DND-41 (cell line): ENCODE measurements around the gene KDSR.

ENCODE experiments used
- ATAC-seq: fragments of 200-7000 bp; cut with Tn5 transposase; 3 replicates; pipeline ENCODE4 v1.9.1; 2021; ENCODE audit warnings: low read depth; ENCODE audit not compliant: insufficient read depth
- DNase-seq: peaks from one replicate; pipeline ENCODE4 v3.0.0-alpha.2; 2020
- H2AFZ ChIP-seq: 2 replicates; pipeline ENCODE4 v1.6.0; 2012; ENCODE audit warnings: low read depth, low read length
- H3K27ac ChIP-seq: 2 replicates; pipeline ENCODE4 v1.5.1; 2012; ENCODE audit warnings: low read length, inconsistent platforms
- H3K27me3 ChIP-seq: fragments of 200-600 bp; sonication (generic); 2 replicates; pipeline ENCODE4 v1.6.0; 2012; ENCODE audit warnings: low read length, mild to moderate bottlenecking, inconsistent platforms; ENCODE audit not compliant: insufficient read depth, poor library complexity
- H3K36me3 ChIP-seq: 2 replicates; pipeline ENCODE4 v1.5.1; 2012; ENCODE audit warnings: low read length, inconsistent platforms; ENCODE audit not compliant: insufficient read depth
- H3K4me1 ChIP-seq: 2 replicates; pipeline ENCODE4 v1.5.1; 2012; ENCODE audit warnings: mild to moderate bottlenecking, low read length; ENCODE audit not compliant: insufficient read depth
- H3K4me2 ChIP-seq: 2 replicates; pipeline ENCODE4 v1.6.0; 2012; ENCODE audit warnings: mild to moderate bottlenecking, moderate library complexity, low read length, inconsistent platforms; ENCODE audit not compliant: insufficient read depth
- H3K4me3 ChIP-seq, 2 experiments: fragments of 200-600 bp in 1 of 2; shearing (Covaris generic) in 1 of 2; 2 replicates each; pipeline ENCODE4 v1.5.1; 2012 to 2016; ENCODE audit warnings: inconsistent platforms in 2 of 2, low read length in 2 of 2, mild to moderate bottlenecking in 2 of 2, low read depth in 1 of 2, moderate library complexity in 1 of 2
- H3K79me2 ChIP-seq: 2 replicates; pipeline ENCODE4 v1.6.0; 2012; ENCODE audit warnings: low read length, inconsistent platforms; ENCODE audit not compliant: insufficient read depth
- H3K9ac ChIP-seq: 2 replicates; pipeline ENCODE4 v1.6.0; 2012; ENCODE audit warnings: low read depth, mild to moderate bottlenecking, inconsistent platforms, low read length, moderate library complexity
- H3K9me3 ChIP-seq: 2 replicates; pipeline ENCODE4 v1.5.1; 2012; ENCODE audit warnings: low read length, moderate library complexity, mild to moderate bottlenecking, inconsistent platforms; ENCODE audit not compliant: insufficient read depth, severe bottlenecking
- H4K20me1 ChIP-seq: 2 replicates; pipeline ENCODE4 v1.6.0; 2012; ENCODE audit warnings: low read length; ENCODE audit not compliant: insufficient read depth
- EZH2 ChIP-seq: IDR thresholded peaks from 3 replicates; pipeline ENCODE4 v1.6.1; 2012; ENCODE audit warnings: borderline replicate concordance, low read depth, mild to moderate bottlenecking, moderate library complexity, low read length, inconsistent platforms; ENCODE audit not compliant: severe bottlenecking

Gene KDSR

GRCh38 chr18:63282793-63283192 lies 84.2 kb downstream of the KDSR start:
- Histone ChIP-seq H3K4me3 (no peak overlapping the region), H3K4me1 (no peaks in the 10 kb centered on the region), H3K9me3 (no peaks in the 10 kb centered on the region), H3K36me3 (peaks cover 54% of the 10 kb centered on the region), H3K4me2 (no peak overlapping the region), H2AFZ (no peak overlapping the region), H3K9ac (no peak overlapping the region), H3K27ac (no peak overlapping the region), H3K79me2 (peaks cover 100% of the 10 kb centered on the region), H4K20me1 (peaks cover 52% of the 10 kb centered on the region), H3K27me3 (no peaks in the 10 kb centered on the region)
- DNase-seq (no peak), ATAC-seq (no peak)
- no peak for TF ChIP-seq EZH2
